ENCODE results near the gene ABCD3. TPM values are rescaled to one million over a fixed set of nuclear protein-coding genes. Genes with fewer than 3 reads are reported as not detected.

ABCD3 gene
- total and polyA plus RNA-seq, 2 of the 8 experiments (the other 6 are each of a cell fraction or from before 2014, with no cell fraction given): 6.6 to 29.4 TPM

GRCh38 chr1:94501426-94501825 is 83.2 kb downstream of the ABCD3 start:
- DNase-seq (ENCODE audit: low read depth in 1 of 2, low spot score in 2 of 2) (no peak), FAIRE-seq (no peak)
- POLR2A ChIA-PET (ENCODE audit: partially characterized antibody): no interaction called here
- H3K9me3 ChIP-seq (ENCODE audit: insufficient read depth in 2 of 2, low read depth in 1 of 2, low read length in 1 of 2): no peaks in the 10 kb centered on the region
- H2BK15ac ChIP-seq (ENCODE audit: low read length): no peak overlapping the region
- H3K56ac ChIP-seq (replicated peaks; ENCODE audit: insufficient read length, low read depth, low read length): no peak overlapping the region
- H3K36me3 ChIP-seq (ENCODE audit: control insufficient read depth in 2 of 4, insufficient read depth in 4 of 4, low read length in 3 of 4): peaks cover 0 to 16% (median 2%) of the 10 kb centered on the region in 4 experiments; a peak in 4 of 8 replicates
- no peak overlapping the region for H2BK20ac ChIP-seq (ENCODE audit: low read length)
- H4K20me1 ChIP-seq (replicated peaks in 1 of 2; ENCODE audit: control insufficient read depth in 1 of 2, insufficient read depth in 2 of 2, low read length in 2 of 2): no peaks in the 10 kb centered on the region
- H3K4me1 ChIP-seq (replicated peaks in 1 of 4; ENCODE audit: control insufficient read depth in 3 of 4, insufficient read depth in 4 of 4, low read length in 3 of 4): no peaks in the 10 kb centered on the region
- H3K4ac ChIP-seq (replicated peaks; ENCODE audit: insufficient read length, low read depth, low read length): no peak overlapping the region
- H3K9ac ChIP-seq (replicated peaks in 1 of 4; ENCODE audit: extremely low read depth in 1 of 4, low read depth in 3 of 4, low read length in 3 of 4): no peak overlapping the region
- no peaks in the 10 kb centered on the region for H3K79me2 ChIP-seq (ENCODE audit: control insufficient read depth in 1 of 2, insufficient read depth in 2 of 2, low read length in 2 of 2)
- no peak overlapping the region for H3K14ac ChIP-seq (ENCODE audit: insufficient read length)
- no peak overlapping the region for H2AFZ ChIP-seq (ENCODE audit: low read length)
- TF ChIP-seq BACH1 (IDR thresholded peaks at IDR 0.05; ENCODE audit: low read length): no peak
- TF ChIP-seq SIX5 (IDR thresholded peaks at IDR 0.05; ENCODE audit: low read depth, low read length): no peak
- TF ChIP-seq CTCF (IDR thresholded peaks at IDR 0.05; ENCODE audit: control extremely low read depth in 1 of 3, insufficient read depth in 1 of 3, low read depth in 1 of 3, low read length in 3 of 3): no peak
- TF ChIP-seq SAP30 (IDR thresholded peaks at IDR 0.05; ENCODE audit: insufficient read depth, insufficient replicate concordance, low read length): no peak
- no peak for TF ChIP-seq BCL11A (IDR thresholded peaks at IDR 0.05; ENCODE audit: low read depth in 2 of 2, low read length in 2 of 2)
- TF ChIP-seq NRF1 (IDR thresholded peaks at IDR 0.05; ENCODE audit: low read depth, low read length): no peak
- no peak for TF ChIP-seq CTBP2 (IDR thresholded peaks at IDR 0.05; ENCODE audit: borderline replicate concordance, insufficient read depth, insufficient read length, low read length)
- no peak for TF ChIP-seq PHF8 (conservative IDR thresholded peaks at IDR 0.05; ENCODE audit: low read depth, low read length)
- TF ChIP-seq CREB1 (IDR thresholded peaks at IDR 0.05): no peak
- H2BK5ac ChIP-seq (ENCODE audit: low read depth, low read length): no peak overlapping the region
- H4K91ac ChIP-seq (replicated peaks; ENCODE audit: insufficient read length, low read length): no peak overlapping the region
- no peaks in the 10 kb centered on the region for H3K79me1 ChIP-seq (ENCODE audit: low read depth, low read length)
- no peak overlapping the region for H4K5ac ChIP-seq (ENCODE audit: insufficient read length, low read depth, low read length)
- no peak overlapping the region for H3K4me3 ChIP-seq (ENCODE audit: extremely low read depth in 1 of 4, insufficient read depth in 2 of 4, low read depth in 3 of 4, low read length in 4 of 4)
- CTCF ChIA-PET (ENCODE audit: partially characterized antibody): no interaction called here
- H2BK12ac ChIP-seq (ENCODE audit: low read depth, low read length): no peak overlapping the region
- no peak overlapping the region for H2AK5ac ChIP-seq (ENCODE audit: low read depth, low read length)
- no peak overlapping the region for H3K18ac ChIP-seq (ENCODE audit: extremely low read depth, low read length)
- no peak overlapping the region for H3K23ac ChIP-seq (ENCODE audit: insufficient read length)
- no peak overlapping the region for H2BK120ac ChIP-seq (replicated peaks; ENCODE audit: low read depth, low read length)
- no peak overlapping the region for H3K4me2 ChIP-seq (ENCODE audit: insufficient read depth in 1 of 2, low read depth in 2 of 2, low read length in 2 of 2)
- no peak overlapping the region for H3K27ac ChIP-seq (ENCODE audit: low read depth, low read length)
- no peaks in the 10 kb centered on the region; the same call in 1 of the 2 replicates for H3K23me2 ChIP-seq (ENCODE audit: low read depth, low read length)
- 89% methylated on average over 2 of the region's 2 CpGs; no CpG with 5 or more reads in 1 of the 2 experiments for WGBS, 2 experiments (ENCODE audit: extremely low coverage in 1 of 2, insufficient coverage in 1 of 2, insufficient read length in 1 of 2, insufficient replicate concordance in 2 of 2, low coverage in 1 of 2, low lambda C conversion rate in 2 of 2, missing lambda C conversion rate in 1 of 2)
- H4K8ac ChIP-seq (ENCODE audit: extremely low read depth, insufficient read depth, low read length): no peak overlapping the region
- no peaks in the 10 kb centered on the region for H3K27me3 ChIP-seq (replicated peaks in 1 of 4; ENCODE audit: control insufficient read depth in 3 of 4, extremely low read depth in 1 of 4, insufficient read depth in 3 of 4, low read length in 3 of 4)
